GM04503 (cell line): ENCODE measurements around the gene CLDN7.
"Not testable (repeated sequence)": the region's sequence is repeated elsewhere in the genome, so short reads cannot be mapped to it uniquely, and the experiment has no call there.

ENCODE experiments used
- DNase-seq: peaks from one replicate; pipeline ENCODE4 v3.0.0-alpha.2; 2012; ENCODE audit warnings: low read depth

Gene CLDN7

GRCh38 chr17:7253082-7253481, 9.2 kb downstream of the CLDN7 start:
- no peak for DNase-seq

- DNase-seq = no peak
Measured at GRCh38 chr17:7252176-7253043, 9.9 kb downstream of the CLDN7 start, which contains the start of gene ELP5. Gene ELP5 (plus strand): TSS chr17:7252215. CDS start chr17:7252551, 336 bp downstream.

- DNase-seq = peak; percentile 98
Measured at GRCh38 chr17:7251661-7252175, 10.6 kb downstream of the CLDN7 start, which contains the start of gene CTDNEP1. Gene CTDNEP1 (minus strand): TSS chr17:7251734. CDS start chr17:7251296, 438 bp downstream.

GRCh38 chr17:7250695-7251627, 11.3 kb downstream of the CLDN7 start:
- no peak for DNase-seq

GRCh38 chr17:7249830-7250229, 12.4 kb downstream of the CLDN7 start:
- DNase-seq = no peak

GRCh38 chr17:7249214-7249613, 13.1 kb downstream of the CLDN7 start:
- DNase-seq = no peak

- no peak for DNase-seq
Measured at GRCh38 chr17:7248796-7249195, 13.5 kb downstream of the CLDN7 start.

GRCh38 chr17:7246779-7247178, 15.5 kb downstream of the CLDN7 start:
- no peak for DNase-seq

GRCh38 chr17:7243838-7244237, 18.4 kb downstream of the CLDN7 start:
- not testable (repeated sequence) for DNase-seq

- DNase-seq = no peak
Measured at GRCh38 chr17:7243453-7243729, 18.9 kb downstream of the CLDN7 start.

- peak; percentile 79 for DNase-seq
Measured at GRCh38 chr17:7242717-7243452, 19.4 kb downstream of the CLDN7 start.

GRCh38 chr17:7241783-7242716, 20.2 kb downstream of the CLDN7 start, which contains the start of gene GABARAP:
Gene GABARAP (minus strand): TSS chr17:7242449. CDS start chr17:7242330, 119 bp downstream.
- no peak for DNase-seq

- no peak for DNase-seq
Measured at GRCh38 chr17:7241090-7241733, 21.1 kb downstream of the CLDN7 start.

- no peak for DNase-seq
Measured at GRCh38 chr17:7240375-7240774, 21.9 kb downstream of the CLDN7 start.

GRCh38 chr17:7239091-7240027, 22.9 kb downstream of the CLDN7 start, which contains the start of gene PHF23:
Gene PHF23 (minus strand): TSS chr17:7239457. CDS start chr17:7239279, 178 bp downstream.
- DNase-seq = peak; percentile 97

- no peak for DNase-seq
Measured at GRCh38 chr17:7238420-7239090, 23.7 kb downstream of the CLDN7 start.

- DNase-seq = no peak
Measured at GRCh38 chr17:7237761-7238419, 24.4 kb downstream of the CLDN7 start.
